Spleen (tissue), 7 donors: Measurements from ENCODE around the gene COL8A2.

ENCODE experiments used
- POLR2A ChIP-seq, 3 donors: fragments of 450-650 bp; IDR thresholded peaks; one replicate each; pipeline ENCODE4 v1.5.1; 2017; ENCODE audit warnings: antibody characterized with exemption in 3 of 3, mild to moderate bottlenecking in 1 of 3
- TF ChIP-seq, protein P1 (sequence below), 11 experiments: fragments of 200-600 bp in 7 of 11; fragments of 450-650 bp in 4 of 11; sonication (generic) in 4 of 11; IDR thresholded peaks in 8 of 11; conservative IDR thresholded peaks in 3 of 11; 1 replicate in 7 of 11; 2 replicates in 4 of 11; pipeline versions ENCODE4 v1.4.0 to v1.8.0; 2016 to 2021; ENCODE audit warnings: antibody characterized with exemption in 11 of 11, inconsistent platforms in 4 of 11, mild to moderate bottlenecking in 1 of 11
- donor health status: DM: no; HTN: no; CAD: no; lungs with moderate emphysema.
- donor health status: DM: no; HTN: no; CAD: no.
- donor health status: DM: no; HTN: no; CAD: no.

DNA sequence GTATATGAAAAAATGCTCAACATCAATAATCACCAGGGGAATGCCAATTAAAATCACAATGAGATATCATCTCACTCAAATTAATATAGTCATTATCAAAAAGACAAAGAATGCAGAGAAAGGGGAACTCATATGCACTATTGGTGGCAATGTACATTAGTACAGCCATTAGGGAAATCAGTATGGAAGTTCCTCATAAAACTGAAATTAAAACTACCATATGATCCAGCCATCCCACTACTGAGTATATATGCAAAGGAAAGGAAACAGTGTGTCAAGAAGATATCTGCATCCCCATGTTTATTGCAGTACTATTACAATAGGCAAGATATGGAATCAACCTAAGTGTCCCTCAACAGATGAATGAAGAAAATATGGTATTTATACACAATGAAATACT lies 73.2 kb downstream of the COL8A2 start:
- TF ChIP-seq, protein P1, sequence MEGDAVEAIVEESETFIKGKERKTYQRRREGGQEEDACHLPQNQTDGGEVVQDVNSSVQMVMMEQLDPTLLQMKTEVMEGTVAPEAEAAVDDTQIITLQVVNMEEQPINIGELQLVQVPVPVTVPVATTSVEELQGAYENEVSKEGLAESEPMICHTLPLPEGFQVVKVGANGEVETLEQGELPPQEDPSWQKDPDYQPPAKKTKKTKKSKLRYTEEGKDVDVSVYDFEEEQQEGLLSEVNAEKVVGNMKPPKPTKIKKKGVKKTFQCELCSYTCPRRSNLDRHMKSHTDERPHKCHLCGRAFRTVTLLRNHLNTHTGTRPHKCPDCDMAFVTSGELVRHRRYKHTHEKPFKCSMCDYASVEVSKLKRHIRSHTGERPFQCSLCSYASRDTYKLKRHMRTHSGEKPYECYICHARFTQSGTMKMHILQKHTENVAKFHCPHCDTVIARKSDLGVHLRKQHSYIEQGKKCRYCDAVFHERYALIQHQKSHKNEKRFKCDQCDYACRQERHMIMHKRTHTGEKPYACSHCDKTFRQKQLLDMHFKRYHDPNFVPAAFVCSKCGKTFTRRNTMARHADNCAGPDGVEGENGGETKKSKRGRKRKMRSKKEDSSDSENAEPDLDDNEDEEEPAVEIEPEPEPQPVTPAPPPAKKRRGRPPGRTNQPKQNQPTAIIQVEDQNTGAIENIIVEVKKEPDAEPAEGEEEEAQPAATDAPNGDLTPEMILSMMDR (IDR thresholded peaks at IDR 0.05 in 8 of 11, conservative IDR thresholded peaks at IDR 0.05 in 3 of 11) = no peak
- no peak for TF ChIP-seq POLR2A (IDR thresholded peaks at IDR 0.05)
